RWPE2 (cell line): Measurements from ENCODE around the gene TMEM191C.

ENCODE experiments used
- ATAC-seq: fragments of 200-7000 bp; cut with Tn5 transposase; 3 replicates; pipeline ENCODE4 v1.9.1; 2021; ENCODE audit warnings: low read depth
- DNase-seq: peaks from one replicate; pipeline ENCODE4 v3.0.0-alpha.2; 2020; ENCODE audit warnings: low spot score
- H3K27ac ChIP-seq: fragments of 450-650 bp; 2 replicates; pipeline ENCODE4 v1.5.1; 2017; ENCODE audit warnings: mild to moderate bottlenecking; ENCODE audit not compliant: poor library complexity, severe bottlenecking
- H3K27me3 ChIP-seq: fragments of 250-450 bp; sonication (Bioruptor Pico); 2 replicates; pipeline ENCODE4 v1.5.1; 2021; ENCODE audit warnings: mild to moderate bottlenecking, moderate library complexity; ENCODE audit not compliant: insufficient read depth, poor library complexity, severe bottlenecking
- H3K36me3 ChIP-seq: fragments of 250-450 bp; sonication (Bioruptor Pico); 2 replicates; pipeline ENCODE4 v1.5.1; 2020; ENCODE audit warnings: low read depth, mild to moderate bottlenecking, moderate library complexity
- H3K4me1 ChIP-seq: fragments of 250-450 bp; sonication (Bioruptor Pico); 2 replicates; pipeline ENCODE4 v1.5.1; 2021; ENCODE audit warnings: mild to moderate bottlenecking, moderate library complexity; ENCODE audit not compliant: insufficient read depth, poor library complexity, severe bottlenecking
- H3K4me3 ChIP-seq: fragments of 250-450 bp; sonication (Bioruptor Pico); 2 replicates; pipeline ENCODE4 v1.5.1; 2021; ENCODE audit warnings: mild to moderate bottlenecking, moderate library complexity; ENCODE audit not compliant: severe bottlenecking
- H3K9me3 ChIP-seq: fragments of 250-450 bp; sonication (Bioruptor Pico); 2 replicates; pipeline ENCODE4 v1.5.1; 2021; ENCODE audit warnings: mild to moderate bottlenecking, moderate library complexity; ENCODE audit not compliant: severe bottlenecking
- TF ChIP-seq, protein P1 (sequence below): fragments of 450-650 bp; IDR thresholded peaks from one replicate; pipeline ENCODE4 v1.5.1; 2017; ENCODE audit warnings: mild to moderate bottlenecking, moderate library complexity; ENCODE audit not compliant: poor library complexity, severe bottlenecking

TMEM191C gene

GRCh38 chr22:21448627-21449416 lies 18.4 kb upstream of the TMEM191C start:
- Histone ChIP-seq H3K27me3 (no peaks in the 10 kb centered on the region), H3K36me3 (no peaks in the 10 kb centered on the region), H3K4me1 (no peaks in the 10 kb centered on the region), H3K9me3 (no peaks in the 10 kb centered on the region), H3K27ac (no peak overlapping the region), H3K4me3 (no peak overlapping the region)
- ATAC-seq (no peak), DNase-seq (peak; percentile 38)
- TF ChIP-seq, protein P1, sequence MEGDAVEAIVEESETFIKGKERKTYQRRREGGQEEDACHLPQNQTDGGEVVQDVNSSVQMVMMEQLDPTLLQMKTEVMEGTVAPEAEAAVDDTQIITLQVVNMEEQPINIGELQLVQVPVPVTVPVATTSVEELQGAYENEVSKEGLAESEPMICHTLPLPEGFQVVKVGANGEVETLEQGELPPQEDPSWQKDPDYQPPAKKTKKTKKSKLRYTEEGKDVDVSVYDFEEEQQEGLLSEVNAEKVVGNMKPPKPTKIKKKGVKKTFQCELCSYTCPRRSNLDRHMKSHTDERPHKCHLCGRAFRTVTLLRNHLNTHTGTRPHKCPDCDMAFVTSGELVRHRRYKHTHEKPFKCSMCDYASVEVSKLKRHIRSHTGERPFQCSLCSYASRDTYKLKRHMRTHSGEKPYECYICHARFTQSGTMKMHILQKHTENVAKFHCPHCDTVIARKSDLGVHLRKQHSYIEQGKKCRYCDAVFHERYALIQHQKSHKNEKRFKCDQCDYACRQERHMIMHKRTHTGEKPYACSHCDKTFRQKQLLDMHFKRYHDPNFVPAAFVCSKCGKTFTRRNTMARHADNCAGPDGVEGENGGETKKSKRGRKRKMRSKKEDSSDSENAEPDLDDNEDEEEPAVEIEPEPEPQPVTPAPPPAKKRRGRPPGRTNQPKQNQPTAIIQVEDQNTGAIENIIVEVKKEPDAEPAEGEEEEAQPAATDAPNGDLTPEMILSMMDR: no peak

DNA sequence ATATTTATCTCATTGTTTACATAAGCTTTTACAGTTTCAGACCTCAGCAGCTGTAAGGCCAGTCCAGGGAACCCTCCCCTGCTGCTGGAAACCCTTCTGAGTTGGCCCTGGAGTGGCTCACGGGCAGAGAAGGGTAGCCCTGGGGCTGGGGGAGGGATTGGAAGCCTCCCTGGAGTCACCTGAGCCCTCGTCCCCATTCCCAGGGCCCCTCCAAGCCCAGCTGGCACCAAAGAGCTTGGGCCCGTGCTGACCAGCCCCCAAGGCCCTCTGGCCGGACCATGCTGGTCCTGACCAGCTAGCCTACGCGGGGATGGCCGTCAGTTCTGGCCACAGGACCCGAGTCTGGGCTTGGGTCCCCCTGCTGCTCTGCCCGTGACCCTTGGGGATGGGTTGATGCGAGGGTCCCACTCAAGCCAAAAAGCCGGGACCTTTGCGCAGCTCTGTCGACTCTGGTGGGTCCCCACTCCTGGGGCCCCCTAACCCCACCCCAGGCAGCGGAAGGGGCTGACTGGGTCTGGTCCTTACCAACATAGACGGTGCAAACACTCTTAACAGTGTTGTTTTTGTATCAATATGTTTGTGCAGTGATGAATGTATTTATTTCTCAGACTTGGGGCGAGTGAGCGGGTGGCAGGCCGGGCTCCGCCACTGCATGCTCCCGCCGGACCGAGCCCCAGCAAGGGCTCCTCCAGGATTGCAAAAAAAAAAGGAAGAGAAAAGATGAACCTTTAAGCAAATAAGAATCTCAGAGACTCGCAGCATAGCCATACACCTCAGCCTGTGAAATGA lies 17.5 kb upstream of the TMEM191C start:
- Histone ChIP-seq H3K27me3 (no peaks in the 10 kb centered on the region), H3K4me1 (no peaks in the 10 kb centered on the region), H3K9me3 (no peaks in the 10 kb centered on the region), H3K36me3 (no peaks in the 10 kb centered on the region), H3K4me3 (no peak overlapping the region), H3K27ac (no peak overlapping the region)
- TF ChIP-seq, protein P1: no peak
- DNase-seq (peak; percentile 41), ATAC-seq (no peak)

DNA sequence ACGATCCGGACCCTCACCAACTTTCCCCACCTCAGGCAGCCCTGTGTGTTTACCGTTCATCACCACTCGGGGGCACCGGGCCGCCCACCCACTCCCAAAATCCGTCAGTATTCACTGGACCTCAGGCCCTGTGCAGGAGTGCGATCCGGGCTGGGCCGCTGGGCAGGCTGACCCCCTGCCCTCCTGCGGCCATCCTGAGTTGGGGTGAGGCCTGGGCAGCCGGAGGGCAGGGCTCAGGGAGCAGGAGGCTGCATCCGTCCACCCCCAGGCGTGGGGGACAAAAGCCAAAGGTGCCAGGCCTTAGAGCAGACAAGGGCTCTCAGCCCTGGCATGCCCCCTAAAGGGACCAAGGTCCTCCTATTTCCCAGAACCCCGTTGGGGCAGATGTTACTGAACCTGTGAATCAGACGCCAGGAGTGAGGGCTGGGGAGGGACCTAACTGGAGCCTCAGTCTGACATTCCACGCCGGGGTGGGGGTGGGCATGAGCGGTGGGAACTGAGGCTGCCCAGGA lies 16.8 kb upstream of the TMEM191C start:
- ATAC-seq (no peak), DNase-seq (peak; percentile 34)
- Histone ChIP-seq H3K4me1 (no peaks in the 10 kb centered on the region), H3K27ac (no peak overlapping the region), H3K4me3 (no peak overlapping the region), H3K27me3 (no peaks in the 10 kb centered on the region), H3K9me3 (no peaks in the 10 kb centered on the region), H3K36me3 (no peaks in the 10 kb centered on the region)
- TF ChIP-seq, protein P1: no peak

GRCh38 chr22:21450858-21451353 lies 16.3 kb upstream of the TMEM191C start:
- H3K4me3 ChIP-seq: no peak overlapping the region
- no peaks in the 10 kb centered on the region for H3K36me3 ChIP-seq
- no peak overlapping the region for H3K27ac ChIP-seq
- peak; percentile 20 for DNase-seq
- no peak for ATAC-seq
- H3K4me1 ChIP-seq: no peaks in the 10 kb centered on the region
- TF ChIP-seq, protein P1: no peak
- H3K9me3 ChIP-seq: no peaks in the 10 kb centered on the region
- no peaks in the 10 kb centered on the region for H3K27me3 ChIP-seq
